Measurements from ENCODE around the gene PCDHGA1. TPM values are rescaled to one million over a fixed set of nuclear protein-coding genes. Genes with fewer than 3 reads are reported as not detected.

PCDHGA1 gene
- total and polyA plus RNA-seq, 2 donors (not counting 1 experiment from before 2014, with no cell fraction given) = 0.06 to 0.64 TPM

DNA sequence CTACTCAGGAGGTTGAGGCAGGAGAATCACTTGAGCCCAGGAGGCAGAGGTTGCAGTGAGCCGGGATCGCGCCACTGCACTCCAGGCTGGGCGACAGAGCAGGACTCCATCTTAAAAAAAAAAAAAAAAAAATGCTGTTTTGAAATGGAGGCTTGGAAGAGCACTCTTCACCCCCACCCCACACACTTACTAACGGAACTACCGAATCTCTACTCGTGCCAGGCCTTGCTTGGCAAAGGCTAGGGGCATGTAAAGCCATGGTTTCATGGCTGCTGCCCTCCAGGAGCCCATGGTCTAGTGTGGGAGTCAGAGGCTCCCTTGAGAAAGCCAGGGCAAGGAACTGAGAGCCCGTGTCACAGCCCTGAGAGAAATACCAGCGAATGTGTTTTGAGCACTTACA, 179.8 kb downstream of the PCDHGA1 start:
- H3K9me3 ChIP-seq (ENCODE audit: control extremely low read depth in 1 of 3, control insufficient read depth in 2 of 3, insufficient read depth in 1 of 3, low read length in 2 of 3) = peaks cover 0 to 13% (median 0%) of the 10 kb centered on the region in 3 donors
- peaks cover 58 to 86% of the 10 kb centered on the region in 2 donors for H3K4me1 ChIP-seq (ENCODE audit: control insufficient read depth in 2 of 2, insufficient read depth in 2 of 2, low read length in 2 of 2)
- TF ChIP-seq, protein P1, sequence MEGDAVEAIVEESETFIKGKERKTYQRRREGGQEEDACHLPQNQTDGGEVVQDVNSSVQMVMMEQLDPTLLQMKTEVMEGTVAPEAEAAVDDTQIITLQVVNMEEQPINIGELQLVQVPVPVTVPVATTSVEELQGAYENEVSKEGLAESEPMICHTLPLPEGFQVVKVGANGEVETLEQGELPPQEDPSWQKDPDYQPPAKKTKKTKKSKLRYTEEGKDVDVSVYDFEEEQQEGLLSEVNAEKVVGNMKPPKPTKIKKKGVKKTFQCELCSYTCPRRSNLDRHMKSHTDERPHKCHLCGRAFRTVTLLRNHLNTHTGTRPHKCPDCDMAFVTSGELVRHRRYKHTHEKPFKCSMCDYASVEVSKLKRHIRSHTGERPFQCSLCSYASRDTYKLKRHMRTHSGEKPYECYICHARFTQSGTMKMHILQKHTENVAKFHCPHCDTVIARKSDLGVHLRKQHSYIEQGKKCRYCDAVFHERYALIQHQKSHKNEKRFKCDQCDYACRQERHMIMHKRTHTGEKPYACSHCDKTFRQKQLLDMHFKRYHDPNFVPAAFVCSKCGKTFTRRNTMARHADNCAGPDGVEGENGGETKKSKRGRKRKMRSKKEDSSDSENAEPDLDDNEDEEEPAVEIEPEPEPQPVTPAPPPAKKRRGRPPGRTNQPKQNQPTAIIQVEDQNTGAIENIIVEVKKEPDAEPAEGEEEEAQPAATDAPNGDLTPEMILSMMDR (IDR thresholded peaks at IDR 0.05) = no peak
- no peak for TF ChIP-seq EZH2 (IDR thresholded peaks at IDR 0.05; ENCODE audit: borderline replicate concordance, insufficient read depth, low read depth, low read length, poor library complexity, severe bottlenecking)
- Mint-ChIP-seq H3K9me3 (ENCODE audit: insufficient read depth) (peaks cover 3% of the 10 kb centered on the region), H3K4me1 (peaks cover 82% of the 10 kb centered on the region), H3K4me3 (peak overlapping the region; percentile 92), H3K27me3 (no peaks in the 10 kb centered on the region), H3K27ac (peak overlapping the region; percentile 75)
- H3K4me3 ChIP-seq (ENCODE audit: control extremely low read depth in 1 of 5, extremely low read depth in 1 of 5, insufficient read depth in 1 of 5, low read depth in 2 of 5, low read length in 4 of 5) = no peak overlapping the region
- WGBS (ENCODE audit: insufficient coverage) = no CpG with 5 or more reads among the region's 9 CpGs
- ATAC-seq (ENCODE audit: low read depth) (no peak), DNase-seq (peak; percentile 21)
- intact Hi-C loops (cut with micrococcal nuclease) = loop anchor here (2.0 kb wide), 1 partner anchor 33 kb away; no protein-coding TSS in a partner anchor
- peaks cover 5% of the 10 kb centered on the region for H4K20me1 ChIP-seq (ENCODE audit: control insufficient read depth, insufficient read depth, low read length, poor library complexity, severe bottlenecking)
- POLR2A ChIA-PET = interaction anchor here (0.7 kb wide), 1 partner anchor 112 kb away, joined by 7 read pairs; no protein-coding TSS in a partner anchor
- peak overlapping the region in 1 of 2 donors; percentile 51 for H3K27ac ChIP-seq (ENCODE audit: low read length in 2 of 2)
- no peak overlapping the region for H2AFZ ChIP-seq (ENCODE audit: insufficient read depth, low read depth, low read length, poor library complexity, severe bottlenecking)
- CTCF ChIA-PET = interaction anchor here (0.7 to 12.8 kb wide), 11 partner anchors 11 to 97 kb away, joined by 3 to 176 read pairs (median 5); partner anchors contain the start of genes PCDHGA10, PCDHGA11, PCDHGA12 and PCDHGB7
- peaks cover 0 to 6% of the 10 kb centered on the region in 2 experiments for H3K36me3 ChIP-seq (replicated peaks in 1 of 2; ENCODE audit: control extremely low read depth in 1 of 2, control insufficient read depth in 1 of 2, extremely low read depth in 1 of 2, insufficient read depth in 2 of 2, low read length in 1 of 2)
- no peaks in the 10 kb centered on the region for H3K79me2 ChIP-seq (ENCODE audit: control insufficient read depth, insufficient read depth, low read length)
- no peaks in the 10 kb centered on the region for H3K27me3 ChIP-seq (replicated peaks in 1 of 4; ENCODE audit: control extremely low read depth in 1 of 4, control insufficient read depth in 3 of 4, insufficient read depth in 4 of 4, low read length in 3 of 4)
- peak overlapping the region; percentile 34 for H3K9ac ChIP-seq (ENCODE audit: low read length)
- peak overlapping the region; percentile 27 for H3K4me2 ChIP-seq (replicated peaks; ENCODE audit: low read depth, low read length, poor library complexity, severe bottlenecking)
